Liver (tissue), 9 donors: ENCODE data around the gene TRAK1. TPM values are rescaled to one million over a fixed set of nuclear protein-coding genes. Genes with fewer than 3 reads are reported as not detected.

Experiments used
- DNase-seq: peaks from one replicate; pipeline ENCODE4 v3.0.0-alpha.2; 2017; ENCODE audit warnings: low spot score
- H3K27ac ChIP-seq, 2 donors: one replicate each; pipeline ENCODE4 v1.7.0; 2013; ENCODE audit warnings: inconsistent platforms in 2 of 2, low read length in 2 of 2, control low read depth in 1 of 2, low read depth in 1 of 2, mild to moderate bottlenecking in 1 of 2
- H3K27me3 ChIP-seq, 4 donors: one replicate each; pipeline versions ENCODE4 v1.6.1 to v1.7.0; 2013; ENCODE audit warnings: low read length in 3 of 4, inconsistent platforms in 1 of 4, mild to moderate bottlenecking in 1 of 4, moderate library complexity in 1 of 4; ENCODE audit not compliant: control insufficient read depth in 4 of 4, insufficient read depth in 4 of 4
- H3K36me3 ChIP-seq, 4 donors: one replicate each; pipeline versions ENCODE4 v1.6.1 to v1.7.0; 2013; ENCODE audit warnings: low read length in 3 of 4, mild to moderate bottlenecking in 3 of 4, low read depth in 1 of 4, moderate library complexity in 1 of 4; ENCODE audit not compliant: control insufficient read depth in 4 of 4, insufficient read depth in 3 of 4
- H3K4me1 ChIP-seq, 4 donors: one replicate each; pipeline versions ENCODE4 v1.6.1 to v1.7.0; 2013; ENCODE audit warnings: low read length in 3 of 4, mild to moderate bottlenecking in 3 of 4, moderate library complexity in 1 of 4; ENCODE audit not compliant: control insufficient read depth in 4 of 4, insufficient read depth in 4 of 4
- H3K4me3 ChIP-seq, 3 donors: one replicate each; pipeline versions ENCODE4 v1.6.1 to v1.7.0; 2013; ENCODE audit warnings: low read length in 3 of 3, control low read depth in 1 of 3, low read depth in 1 of 3, mild to moderate bottlenecking in 1 of 3
- H3K9ac ChIP-seq, 2 donors: one replicate each; pipeline ENCODE4 v1.7.0; 2013; ENCODE audit warnings: low read length in 2 of 2, mild to moderate bottlenecking in 2 of 2, moderate library complexity in 2 of 2, control low read depth in 1 of 2, low read depth in 1 of 2
- H3K9me3 ChIP-seq, 4 donors: one replicate each; pipeline versions ENCODE4 v1.6.1 to v1.7.0; 2013; ENCODE audit warnings: low read length in 3 of 4; ENCODE audit not compliant: control insufficient read depth in 4 of 4
- EGR1 ChIP-seq, 2 donors: IDR thresholded peaks; 2 replicates each; pipeline ENCODE4 v1.6.1; 2016 to 2018; ENCODE audit warnings: antibody characterized with exemption in 2 of 2, low read depth in 2 of 2
- FOXA1 ChIP-seq: IDR thresholded peaks from 2 replicates; pipeline ENCODE4 v1.6.1; 2016; ENCODE audit warnings: antibody characterized with exemption
- FOXA2 ChIP-seq: IDR thresholded peaks from 2 replicates; pipeline ENCODE4 v1.6.1; 2016; ENCODE audit warnings: antibody characterized with exemption
- GABPA ChIP-seq, 2 donors: IDR thresholded peaks in 1 of 2; conservative IDR thresholded peaks in 1 of 2; 2 replicates each; pipeline ENCODE4 v1.6.1; 2016; ENCODE audit warnings: antibody characterized with exemption in 2 of 2, mild to moderate bottlenecking in 1 of 2, moderate library complexity in 1 of 2
- HNF4A ChIP-seq, 2 donors: conservative IDR thresholded peaks; 2 replicates each; pipeline ENCODE4 v1.6.1; 2016; ENCODE audit warnings: antibody characterized with exemption in 2 of 2, mild to moderate bottlenecking in 2 of 2
- HNF4G ChIP-seq: IDR thresholded peaks from 2 replicates; pipeline ENCODE4 v1.6.1; 2016; ENCODE audit warnings: antibody characterized with exemption
- JUND ChIP-seq, 2 donors: IDR thresholded peaks; 2 replicates each; pipeline ENCODE4 v1.6.1; 2016; ENCODE audit warnings: antibody characterized with exemption in 2 of 2
- NR2F2 ChIP-seq: IDR thresholded peaks from 2 replicates; pipeline ENCODE4 v1.6.1; 2016; ENCODE audit warnings: antibody characterized with exemption
- RAD21 ChIP-seq, 2 donors: IDR thresholded peaks; 2 replicates each; pipeline ENCODE4 v1.6.1; 2016; ENCODE audit warnings: antibody characterized with exemption in 2 of 2, mild to moderate bottlenecking in 2 of 2
- RXRA ChIP-seq, 2 donors: IDR thresholded peaks; 2 replicates each; pipeline ENCODE4 v1.6.1; 2017 to 2018; ENCODE audit warnings: antibody characterized with exemption in 2 of 2, mild to moderate bottlenecking in 1 of 2
- SP1 ChIP-seq: IDR thresholded peaks from 2 replicates; pipeline ENCODE4 v1.6.1; 2018; ENCODE audit warnings: antibody characterized with exemption, mild to moderate bottlenecking
- TAF1 ChIP-seq: conservative IDR thresholded peaks from 2 replicates; pipeline ENCODE4 v1.6.1; 2016; ENCODE audit warnings: antibody characterized with exemption, mild to moderate bottlenecking
- YY1 ChIP-seq: IDR thresholded peaks from 2 replicates; pipeline ENCODE4 v1.6.1; 2016; ENCODE audit warnings: antibody characterized with exemption, mild to moderate bottlenecking
- WGBS: extraction: QIAGEN DNeasy Blood & Tissue Kit; methylation state at CpG from one replicate; pipeline ENCODE4 v1.1.7; 2013; 5-methylcytosine and 5-hydroxymethylcytosine counted together
- polyA plus RNA-seq, 2 donors: library from polyadenylated mRNA; stranded (reverse) in 1 of 2; unstranded in 1 of 2; fragments of 200-250 nt in 1 of 2; fragments of >200 nt in 1 of 2; fragmentation: Nextera tagmentation in 1 of 2; extraction: Ambion mirVana in 1 of 2; gene quantifications; one replicate each; pipeline versions ENCODE4 v1.2.1 to v1.2.3, GENCODE V29; 2013 to 2015
- total RNA-seq, 2 donors: library from RNA; depleted of rRNA; stranded (reverse); fragments of >200 nt; gene quantifications; one replicate each; pipeline ENCODE4 v1.2.3, GENCODE V29; 2014
- TF ChIP-seq, protein P1 (sequence below): IDR thresholded peaks from 2 replicates; pipeline ENCODE4 v1.6.1; 2016; ENCODE audit warnings: antibody characterized with exemption
- TF ChIP-seq, protein P2 (sequence below): IDR thresholded peaks from 2 replicates; pipeline ENCODE4 v1.6.1; 2016; ENCODE audit warnings: antibody characterized with exemption
- TF ChIP-seq, protein P3 (sequence below): IDR thresholded peaks from 2 replicates; pipeline ENCODE4 v1.6.1; 2016; ENCODE audit warnings: antibody characterized with exemption, mild to moderate bottlenecking
- TF ChIP-seq, protein P4 (sequence below): fragments of 150-350 bp; IDR thresholded peaks from 2 replicates; pipeline ENCODE4 v1.5.1; 2017; ENCODE audit warnings: improper control_type of control experiment, low read depth, low read length; ENCODE audit not compliant: missing input control
- donor health status: healthy.
- donor health status: healthy.
- donor health status: healthy.
- donor health status: healthy.
- donor health status: healthy.

The TRAK1 gene
- total and polyA plus RNA-seq, 4 donors = 3.4 to 21.7 (median 8.6) TPM

DNA sequence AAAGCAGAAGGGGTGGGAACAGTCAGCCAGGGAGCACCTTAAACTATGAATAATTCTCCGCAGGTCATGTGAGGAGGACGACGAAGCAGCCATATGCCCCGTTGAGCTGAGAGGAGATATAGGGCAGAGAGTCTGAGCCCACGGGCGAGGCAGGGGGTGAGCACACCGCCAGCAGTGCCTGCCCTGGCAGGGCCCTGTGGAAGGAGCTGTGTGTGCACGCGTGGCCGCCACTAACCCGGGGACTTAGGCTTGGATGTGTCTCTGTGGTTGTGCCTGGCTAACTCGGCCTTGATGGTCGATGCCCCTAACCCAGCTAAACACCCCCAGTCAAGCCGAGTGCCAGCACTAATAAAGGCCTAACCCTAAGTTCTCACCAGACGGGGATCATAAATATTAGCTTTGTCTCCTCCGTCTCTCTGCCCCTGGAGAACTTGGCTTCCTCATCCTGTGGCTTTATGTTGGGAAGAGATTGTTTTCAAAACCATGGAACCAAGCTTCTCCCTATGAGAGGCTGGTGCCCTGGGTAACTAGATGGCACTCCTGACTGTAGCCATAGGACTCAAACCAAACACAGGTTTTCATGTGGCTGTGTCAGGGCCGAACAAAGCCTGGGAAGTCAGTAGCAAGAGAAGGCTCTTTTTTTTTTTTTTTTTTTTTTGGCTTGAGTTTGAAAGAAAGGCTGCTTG lies 129.4 kb downstream of the TRAK1 start:
- Histone ChIP-seq H3K27me3 (no peaks in the 10 kb centered on the region), H3K9me3 (no peaks in the 10 kb centered on the region), H3K9ac (no peak overlapping the region), H3K4me3 (no peak overlapping the region), H3K27ac (no peak overlapping the region), H3K4me1 (peaks cover 0 to 6% (median 1%) of the 10 kb centered on the region in 4 donors), H3K36me3 (peaks cover 10 to 43% (median 23%) of the 10 kb centered on the region in 4 donors)
- 97% methylated on average over 17 of the region's 17 CpGs for WGBS
- TF ChIP-seq HNF4G (no peak), NR2F2 (no peak), EGR1 (IDR thresholded peaks at IDR 0.05; ENCODE audit: low read depth in 2 of 2) (no peak), YY1 (no peak), RXRA (IDR thresholded peaks at IDR 0.05) (no peak), HNF4A (conservative IDR thresholded peaks at IDR 0.05) (no peak), FOXA1 (no peak), TAF1 (no peak), SP1 (no peak), GABPA (IDR thresholded peaks at IDR 0.05 in 1 of 2, conservative IDR thresholded peaks at IDR 0.05 in 1 of 2) (no peak), FOXA2 (no peak), RAD21 (IDR thresholded peaks at IDR 0.05) (no peak)
- TF ChIP-seq, protein P1, sequence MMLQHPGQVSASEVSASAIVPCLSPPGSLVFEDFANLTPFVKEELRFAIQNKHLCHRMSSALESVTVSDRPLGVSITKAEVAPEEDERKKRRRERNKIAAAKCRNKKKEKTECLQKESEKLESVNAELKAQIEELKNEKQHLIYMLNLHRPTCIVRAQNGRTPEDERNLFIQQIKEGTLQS = no peak
- TF ChIP-seq, protein P2, sequence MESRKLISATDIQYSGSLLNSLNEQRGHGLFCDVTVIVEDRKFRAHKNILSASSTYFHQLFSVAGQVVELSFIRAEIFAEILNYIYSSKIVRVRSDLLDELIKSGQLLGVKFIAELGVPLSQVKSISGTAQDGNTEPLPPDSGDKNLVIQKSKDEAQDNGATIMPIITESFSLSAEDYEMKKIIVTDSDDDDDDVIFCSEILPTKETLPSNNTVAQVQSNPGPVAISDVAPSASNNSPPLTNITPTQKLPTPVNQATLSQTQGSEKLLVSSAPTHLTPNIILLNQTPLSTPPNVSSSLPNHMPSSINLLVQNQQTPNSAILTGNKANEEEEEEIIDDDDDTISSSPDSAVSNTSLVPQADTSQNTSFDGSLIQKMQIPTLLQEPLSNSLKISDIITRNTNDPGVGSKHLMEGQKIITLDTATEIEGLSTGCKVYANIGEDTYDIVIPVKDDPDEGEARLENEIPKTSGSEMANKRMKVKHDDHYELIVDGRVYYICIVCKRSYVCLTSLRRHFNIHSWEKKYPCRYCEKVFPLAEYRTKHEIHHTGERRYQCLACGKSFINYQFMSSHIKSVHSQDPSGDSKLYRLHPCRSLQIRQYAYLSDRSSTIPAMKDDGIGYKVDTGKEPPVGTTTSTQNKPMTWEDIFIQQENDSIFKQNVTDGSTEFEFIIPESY = no peak
- TF ChIP-seq, protein P3, sequence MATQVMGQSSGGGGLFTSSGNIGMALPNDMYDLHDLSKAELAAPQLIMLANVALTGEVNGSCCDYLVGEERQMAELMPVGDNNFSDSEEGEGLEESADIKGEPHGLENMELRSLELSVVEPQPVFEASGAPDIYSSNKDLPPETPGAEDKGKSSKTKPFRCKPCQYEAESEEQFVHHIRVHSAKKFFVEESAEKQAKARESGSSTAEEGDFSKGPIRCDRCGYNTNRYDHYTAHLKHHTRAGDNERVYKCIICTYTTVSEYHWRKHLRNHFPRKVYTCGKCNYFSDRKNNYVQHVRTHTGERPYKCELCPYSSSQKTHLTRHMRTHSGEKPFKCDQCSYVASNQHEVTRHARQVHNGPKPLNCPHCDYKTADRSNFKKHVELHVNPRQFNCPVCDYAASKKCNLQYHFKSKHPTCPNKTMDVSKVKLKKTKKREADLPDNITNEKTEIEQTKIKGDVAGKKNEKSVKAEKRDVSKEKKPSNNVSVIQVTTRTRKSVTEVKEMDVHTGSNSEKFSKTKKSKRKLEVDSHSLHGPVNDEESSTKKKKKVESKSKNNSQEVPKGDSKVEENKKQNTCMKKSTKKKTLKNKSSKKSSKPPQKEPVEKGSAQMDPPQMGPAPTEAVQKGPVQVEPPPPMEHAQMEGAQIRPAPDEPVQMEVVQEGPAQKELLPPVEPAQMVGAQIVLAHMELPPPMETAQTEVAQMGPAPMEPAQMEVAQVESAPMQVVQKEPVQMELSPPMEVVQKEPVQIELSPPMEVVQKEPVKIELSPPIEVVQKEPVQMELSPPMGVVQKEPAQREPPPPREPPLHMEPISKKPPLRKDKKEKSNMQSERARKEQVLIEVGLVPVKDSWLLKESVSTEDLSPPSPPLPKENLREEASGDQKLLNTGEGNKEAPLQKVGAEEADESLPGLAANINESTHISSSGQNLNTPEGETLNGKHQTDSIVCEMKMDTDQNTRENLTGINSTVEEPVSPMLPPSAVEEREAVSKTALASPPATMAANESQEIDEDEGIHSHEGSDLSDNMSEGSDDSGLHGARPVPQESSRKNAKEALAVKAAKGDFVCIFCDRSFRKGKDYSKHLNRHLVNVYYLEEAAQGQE = no peak
- no peak for DNase-seq

DNA sequence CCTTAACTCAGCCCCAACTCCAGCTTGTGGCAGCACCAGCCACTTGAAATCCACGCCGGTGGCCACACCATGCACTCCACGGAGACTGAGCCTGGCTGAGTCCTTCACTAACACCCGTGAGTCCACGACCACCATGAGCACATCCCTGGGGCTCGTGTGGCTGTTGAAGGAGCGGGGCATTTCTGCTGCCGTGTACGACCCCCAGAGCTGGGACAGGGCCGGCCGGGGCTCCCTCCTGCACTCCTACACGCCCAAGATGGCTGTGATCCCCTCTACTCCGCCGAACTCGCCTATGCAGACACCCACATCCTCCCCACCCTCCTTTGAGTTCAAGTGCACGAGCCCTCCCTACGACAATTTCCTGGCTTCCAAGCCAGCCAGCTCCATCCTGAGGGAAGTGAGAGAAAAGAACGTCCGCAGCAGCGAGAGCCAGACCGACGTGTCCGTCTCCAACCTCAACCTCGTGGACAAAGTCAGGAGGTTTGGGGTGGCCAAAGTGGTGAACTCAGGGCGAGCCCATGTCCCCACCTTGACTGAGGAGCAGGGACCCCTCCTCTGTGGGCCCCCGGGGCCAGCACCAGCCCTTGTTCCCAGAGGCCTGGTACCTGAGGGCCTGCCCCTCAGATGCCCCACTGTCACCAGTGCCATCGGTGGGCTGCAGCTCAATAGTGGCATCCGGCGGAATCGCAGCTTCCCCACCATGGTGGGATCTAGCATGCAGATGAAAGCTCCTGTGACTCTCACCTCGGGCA lies 132.0 kb downstream of the TRAK1 start:
- no peak overlapping the region for H3K9ac ChIP-seq
- H3K36me3 ChIP-seq = peaks cover 10 to 35% (median 20%) of the 10 kb centered on the region in 4 donors
- TF ChIP-seq TAF1 = no peak
- TF ChIP-seq NR2F2 = no peak
- TF ChIP-seq RXRA (IDR thresholded peaks at IDR 0.05) = no peak
- TF ChIP-seq SP1 = no peak
- TF ChIP-seq JUND (IDR thresholded peaks at IDR 0.05) = no peak
- no peak for TF ChIP-seq YY1
- no peak for TF ChIP-seq FOXA1
- no peak for TF ChIP-seq FOXA2
- TF ChIP-seq, protein P4, sequence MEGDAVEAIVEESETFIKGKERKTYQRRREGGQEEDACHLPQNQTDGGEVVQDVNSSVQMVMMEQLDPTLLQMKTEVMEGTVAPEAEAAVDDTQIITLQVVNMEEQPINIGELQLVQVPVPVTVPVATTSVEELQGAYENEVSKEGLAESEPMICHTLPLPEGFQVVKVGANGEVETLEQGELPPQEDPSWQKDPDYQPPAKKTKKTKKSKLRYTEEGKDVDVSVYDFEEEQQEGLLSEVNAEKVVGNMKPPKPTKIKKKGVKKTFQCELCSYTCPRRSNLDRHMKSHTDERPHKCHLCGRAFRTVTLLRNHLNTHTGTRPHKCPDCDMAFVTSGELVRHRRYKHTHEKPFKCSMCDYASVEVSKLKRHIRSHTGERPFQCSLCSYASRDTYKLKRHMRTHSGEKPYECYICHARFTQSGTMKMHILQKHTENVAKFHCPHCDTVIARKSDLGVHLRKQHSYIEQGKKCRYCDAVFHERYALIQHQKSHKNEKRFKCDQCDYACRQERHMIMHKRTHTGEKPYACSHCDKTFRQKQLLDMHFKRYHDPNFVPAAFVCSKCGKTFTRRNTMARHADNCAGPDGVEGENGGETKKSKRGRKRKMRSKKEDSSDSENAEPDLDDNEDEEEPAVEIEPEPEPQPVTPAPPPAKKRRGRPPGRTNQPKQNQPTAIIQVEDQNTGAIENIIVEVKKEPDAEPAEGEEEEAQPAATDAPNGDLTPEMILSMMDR = no peak
- TF ChIP-seq EGR1 (IDR thresholded peaks at IDR 0.05; ENCODE audit: low read depth in 2 of 2) = no peak
- TF ChIP-seq, protein P2 = no peak
- TF ChIP-seq, protein P1 = no peak
- no peak overlapping the region for H3K27ac ChIP-seq
- H3K27me3 ChIP-seq = no peaks in the 10 kb centered on the region
- WGBS = 98% methylated on average over 31 of the region's 31 CpGs
- no peaks in the 10 kb centered on the region for H3K9me3 ChIP-seq
- peaks cover 0 to 6% (median 1%) of the 10 kb centered on the region in 4 donors for H3K4me1 ChIP-seq
- no peak for DNase-seq
- no peak overlapping the region for H3K4me3 ChIP-seq
